H1 (cell line): ENCODE data around the gene RAB21. TPM values are rescaled to one million over a fixed set of nuclear protein-coding genes. Genes with fewer than 3 reads are reported as not detected.

ENCODE experiments used
- CTCF ChIA-PET: fragments of 300-600 bp; sonication (Branson Sonifier 250); formaldehyde crosslinking; loops from one replicate; lab custom pipeline; 2021; ENCODE audit not compliant: partially characterized antibody; lab: Charles Lee
- POLR2A ChIA-PET: fragments of 300-600 bp; sonication (Branson Sonifier 250); formaldehyde crosslinking; loops from one replicate; lab custom pipeline; 2021; ENCODE audit warnings: inconsistent platforms; ENCODE audit not compliant: partially characterized antibody; lab: Charles Lee
- DNase-seq, 2 experiments: peaks; one replicate each; pipeline versions ENCODE4 v3.0.0 to v3.0.0-alpha.2; 2010 to 2022; ENCODE audit warnings: low spot score in 2 of 2, low read depth in 1 of 2, mixed read lengths in 1 of 2
- FAIRE-seq: peaks from 2 replicates; lab custom pipeline; 2011; peaks lifted over from hg19 to GRCh38; lab: Jason Lieb, UNC
- H2AFZ ChIP-seq: 2 replicates; pipeline ENCODE4 v1.8.1; 2012; ENCODE audit warnings: low read length, inconsistent platforms
- H2AK5ac ChIP-seq: 2 replicates; pipeline ENCODE4 v1.6.1; 2013; ENCODE audit warnings: low read depth, low read length
- H2BK120ac ChIP-seq: replicated peaks from 2 replicates; pipeline ENCODE3; 2013; ENCODE audit warnings: low read depth, low read length, inconsistent platforms
- H2BK12ac ChIP-seq: 2 replicates; pipeline ENCODE4 v1.6.1; 2013; ENCODE audit warnings: low read depth, low read length
- H2BK15ac ChIP-seq: 2 replicates; pipeline ENCODE4 v1.6.1; 2013; ENCODE audit warnings: low read length
- H2BK20ac ChIP-seq: 2 replicates; pipeline ENCODE4 v1.6.1; 2013; ENCODE audit warnings: low read length
- H2BK5ac ChIP-seq: 2 replicates; pipeline ENCODE4 v1.6.1; 2013; ENCODE audit warnings: low read depth, low read length
- H3K14ac ChIP-seq: 2 replicates; pipeline ENCODE4 v1.6.1; 2013; ENCODE audit warnings: inconsistent platforms; ENCODE audit not compliant: insufficient read length
- H3K18ac ChIP-seq: 2 replicates; pipeline ENCODE4 v1.6.1; 2013; ENCODE audit warnings: low read length; ENCODE audit errors: extremely low read depth
- H3K23ac ChIP-seq: 2 replicates; pipeline ENCODE4 v1.6.1; 2013; ENCODE audit warnings: inconsistent platforms; ENCODE audit not compliant: insufficient read length
- H3K23me2 ChIP-seq: 2 replicates; pipeline ENCODE4 v1.6.1; 2013; ENCODE audit warnings: low read depth, low read length
- H3K27ac ChIP-seq: 2 replicates; pipeline ENCODE4 v1.6.1; 2011; ENCODE audit warnings: low read depth, low read length, inconsistent platforms
- H3K27me3 ChIP-seq, 4 experiments: replicated peaks in 1 of 4; 1 replicate in 1 of 4; 2 replicates in 3 of 4; pipeline versions ENCODE4 v1.6.1 to v1.8.1; 2011 to 2013; ENCODE audit warnings: low read length in 3 of 4, mild to moderate bottlenecking in 3 of 4, inconsistent platforms in 2 of 4, mixed read lengths in 2 of 4, moderate library complexity in 1 of 4; ENCODE audit not compliant: control insufficient read depth in 3 of 4, insufficient read depth in 3 of 4; ENCODE audit errors: extremely low read depth in 1 of 4
- H3K36me3 ChIP-seq, 4 experiments: 2 replicates each; pipeline versions ENCODE4 v1.6.1 to v1.8.1; 2011 to 2013; ENCODE audit warnings: mild to moderate bottlenecking in 4 of 4, low read length in 3 of 4, moderate library complexity in 2 of 4, control low read depth in 1 of 4, inconsistent platforms in 1 of 4; ENCODE audit not compliant: insufficient read depth in 4 of 4, control insufficient read depth in 2 of 4
- H3K4ac ChIP-seq: replicated peaks from 2 replicates; pipeline ENCODE3; 2013; ENCODE audit warnings: low read length, low read depth, mixed read lengths, inconsistent platforms; ENCODE audit not compliant: insufficient read length
- H3K4me1 ChIP-seq, 4 experiments: replicated peaks in 1 of 4; 1 replicate in 1 of 4; 2 replicates in 3 of 4; pipeline versions ENCODE4 v1.6.1 to v1.8.1; 2011 to 2013; ENCODE audit warnings: low read length in 3 of 4, inconsistent platforms in 2 of 4, mixed read lengths in 1 of 4; ENCODE audit not compliant: insufficient read depth in 4 of 4, control insufficient read depth in 3 of 4
- H3K4me2 ChIP-seq, 2 experiments: 2 replicates each; pipeline versions ENCODE4 v1.6.1 to v1.8.1; 2011 to 2013; ENCODE audit warnings: low read depth in 2 of 2, low read length in 2 of 2, control low read depth in 1 of 2, inconsistent platforms in 1 of 2, mild to moderate bottlenecking in 1 of 2; ENCODE audit not compliant: insufficient read depth in 1 of 2
- H3K4me3 ChIP-seq, 4 experiments: fragments of 200-600, 300-600 bp in 1 of 4; sonication (generic), shearing (Covaris generic), sonication (Bioruptor Twin) in 1 of 4; 2 replicates each; pipeline versions ENCODE4 v1.5.1 to v1.8.1; 2011 to 2016; ENCODE audit warnings: low read length in 4 of 4, low read depth in 3 of 4, control low read depth in 2 of 4, inconsistent platforms in 2 of 4, mild to moderate bottlenecking in 2 of 4, mixed read lengths in 1 of 4, moderate library complexity in 1 of 4; ENCODE audit not compliant: insufficient read depth in 2 of 4; ENCODE audit errors: extremely low read depth in 1 of 4
- H3K56ac ChIP-seq: replicated peaks from 2 replicates; pipeline ENCODE3; 2013; ENCODE audit warnings: low read depth, mild to moderate bottlenecking, mixed read lengths, low read length, inconsistent platforms; ENCODE audit not compliant: insufficient read length
- H3K79me1 ChIP-seq: 2 replicates; pipeline ENCODE4 v1.6.1; 2013; ENCODE audit warnings: low read depth, low read length, control low read depth
- H3K79me2 ChIP-seq, 2 experiments: 2 replicates each; pipeline versions ENCODE4 v1.6.1 to v1.8.1; 2012 to 2013; ENCODE audit warnings: low read length in 2 of 2, mild to moderate bottlenecking in 2 of 2, inconsistent platforms in 1 of 2; ENCODE audit not compliant: insufficient read depth in 2 of 2, control insufficient read depth in 1 of 2
- H3K9ac ChIP-seq, 4 experiments: replicated peaks in 1 of 4; 1 replicate in 1 of 4; 2 replicates in 3 of 4; pipeline versions ENCODE4 v1.6.1 to v1.8.1; 2011 to 2013; ENCODE audit warnings: low read depth in 3 of 4, low read length in 3 of 4, control low read depth in 2 of 4, mild to moderate bottlenecking in 2 of 4, moderate library complexity in 2 of 4, inconsistent platforms in 1 of 4; ENCODE audit errors: extremely low read depth in 1 of 4
- H3K9me3 ChIP-seq, 2 experiments: 2 replicates each; pipeline versions ENCODE4 v1.6.1 to v1.8.1; 2012 to 2013; ENCODE audit warnings: mild to moderate bottlenecking in 2 of 2, moderate library complexity in 2 of 2, control low read depth in 1 of 2, inconsistent platforms in 1 of 2, low read depth in 1 of 2, low read length in 1 of 2, mixed read lengths in 1 of 2; ENCODE audit not compliant: insufficient read depth in 2 of 2
- H4K20me1 ChIP-seq, 2 experiments: replicated peaks in 1 of 2; 2 replicates each; pipeline versions ENCODE3 to v1.8.1; 2011 to 2013; ENCODE audit warnings: inconsistent platforms in 2 of 2, low read length in 2 of 2, mild to moderate bottlenecking in 1 of 2; ENCODE audit not compliant: insufficient read depth in 2 of 2, control insufficient read depth in 1 of 2
- H4K5ac ChIP-seq: 2 replicates; pipeline ENCODE4 v1.6.1; 2013; ENCODE audit warnings: low read length, low read depth, mixed read lengths, inconsistent platforms; ENCODE audit not compliant: insufficient read length
- H4K8ac ChIP-seq: 2 replicates; pipeline ENCODE4 v1.8.0; 2013; ENCODE audit warnings: mild to moderate bottlenecking, moderate library complexity, low read length, inconsistent platforms; ENCODE audit not compliant: insufficient read depth; ENCODE audit errors: extremely low read depth
- H4K91ac ChIP-seq: replicated peaks from 2 replicates; pipeline ENCODE3; 2013; ENCODE audit warnings: low read length, mixed read lengths, inconsistent platforms; ENCODE audit not compliant: insufficient read length
- ATF2 ChIP-seq: IDR thresholded peaks from 2 replicates; pipeline ENCODE4 v1.6.1; 2012; ENCODE audit warnings: low read length, inconsistent platforms
- CHD1 ChIP-seq: IDR thresholded peaks from 2 replicates; pipeline ENCODE4 v1.6.1; 2012; ENCODE audit warnings: low read depth, low read length, improper control_type of control experiment
- CHD2 ChIP-seq: IDR thresholded peaks from 2 replicates; pipeline ENCODE4 v1.6.1; 2012; ENCODE audit warnings: low read length, improper control_type of control experiment
- E2F6 ChIP-seq: IDR thresholded peaks from 2 replicates; pipeline ENCODE4 v1.6.1; 2012; ENCODE audit warnings: inconsistent platforms
- EP300 ChIP-seq, 2 experiments: IDR thresholded peaks; 1 replicate in 1 of 2; 2 replicates in 1 of 2; pipeline ENCODE4 v1.6.1; 2011 to 2012; ENCODE audit warnings: low read depth in 2 of 2, low read length in 2 of 2, mild to moderate bottlenecking in 2 of 2, borderline replicate concordance in 1 of 2, inconsistent platforms in 1 of 2, moderate library complexity in 1 of 2
- KDM5A ChIP-seq: fragments of 200-600 bp; IDR thresholded peaks from 2 replicates; pipeline ENCODE4 v1.7.1; 2012; ENCODE audit warnings: mild to moderate bottlenecking, low read length, inconsistent platforms, mixed read lengths
- MAFK ChIP-seq: IDR thresholded peaks from 2 replicates; pipeline ENCODE4 v1.6.1; 2012; ENCODE audit warnings: low read depth, mild to moderate bottlenecking, improper control_type of control experiment, low read length
- RBBP5 ChIP-seq: IDR thresholded peaks from 2 replicates; pipeline ENCODE4 v1.7.1; 2012; ENCODE audit warnings: low read depth, mild to moderate bottlenecking, inconsistent platforms, low read length, moderate library complexity, borderline replicate concordance
- SIN3A ChIP-seq, 2 experiments: IDR thresholded peaks in 1 of 2; conservative IDR thresholded peaks in 1 of 2; 2 replicates each; pipeline ENCODE4 v1.6.1; 2011 to 2012; ENCODE audit warnings: low read length in 2 of 2, improper control_type of control experiment in 1 of 2, low read depth in 1 of 2, mild to moderate bottlenecking in 1 of 2
- TCF12 ChIP-seq: IDR thresholded peaks from 2 replicates; pipeline ENCODE4 v1.6.1; 2011; ENCODE audit warnings: low read depth, mild to moderate bottlenecking, low read length
- WGBS, 2 experiments: shearing (Covaris generic) in 1 of 2; methylation state at CpG; one replicate each; pipeline versions ENCODE4 v1.1.6 to v1.1.7; 2013 to 2015; ENCODE audit warnings: low lambda C conversion rate in 2 of 2, mixed read lengths in 2 of 2, inconsistent platforms in 1 of 2, low coverage in 1 of 2, missing lambda C conversion rate in 1 of 2; ENCODE audit not compliant: insufficient replicate concordance in 2 of 2, insufficient coverage in 1 of 2, insufficient read length in 1 of 2; ENCODE audit errors: extremely low coverage in 1 of 2, missing lambda C conversion rate in 1 of 2; 5-methylcytosine and 5-hydroxymethylcytosine counted together
- polyA plus RNA-seq, 7 experiments: library from polyadenylated mRNA; depleted of rRNA in 3 of 7; stranded (reverse) in 5 of 7; unstranded in 2 of 7; fragments of >200 nt in 5 of 7; fragments of 200-250 nt in 2 of 7; gene quantifications; 1 replicate in 5 of 7; 2 replicates in 1 of 7; 4 replicates in 1 of 7; pipeline versions ENCODE4 v1.2.1 to v1.2.3, GENCODE V29; 2011 to 2013; ENCODE audit warnings: missing spikeins in 2 of 7, mixed read lengths in 2 of 7
- total RNA-seq: library from RNA; stranded (reverse); fragmentation: NEBNext Ultra II Directional; extraction: Animal tissue kit (Norgen Biotek cat#: 25700); gene quantifications from 2 replicates; pipeline ENCODE4 v1.2.1, GENCODE V29; 2021

RAB21 gene
- total and polyA plus RNA-seq, 2 of the 8 experiments (the other 6 are each of a cell fraction or from before 2014, with no cell fraction given), result 1.2 to 47.2 TPM

- Histone ChIP-seq H2BK20ac (no peak overlapping the region), H3K4me2 (no peak overlapping the region), H3K79me1 (no peaks in the 10 kb centered on the region), H4K20me1 (no peaks in the 10 kb centered on the region), H3K79me2 (no peaks in the 10 kb centered on the region), H2BK5ac (no peak overlapping the region), H3K9me3 (no peaks in the 10 kb centered on the region), H3K18ac (no peak overlapping the region), H3K23me2 (no peaks in the 10 kb centered on the region), H3K36me3 (no peaks in the 10 kb centered on the region), H3K4ac (no peak overlapping the region), H2BK12ac (no peak overlapping the region), H4K5ac (no peak overlapping the region), H4K8ac (no peak overlapping the region), H2BK15ac (no peak overlapping the region), H3K23ac (no peak overlapping the region), H2AFZ (no peak overlapping the region), H2AK5ac (no peak overlapping the region), H3K9ac (no peak overlapping the region), H3K14ac (no peak overlapping the region), H2BK120ac (no peak overlapping the region), H3K4me3 (no peak overlapping the region), H3K56ac (no peak overlapping the region), H4K91ac (no peak overlapping the region), H3K4me1 (no peaks in the 10 kb centered on the region), H3K27me3 (no peaks in the 10 kb centered on the region), H3K27ac (no peak overlapping the region)
- no peak for DNase-seq
- ChIA-PET CTCF (interaction anchor here (0.8 to 2.8 kb wide), 2 partner anchors 25 to 73 kb away, joined by 3 to 10 read pairs; no protein-coding TSS in a partner anchor), POLR2A (no interaction called here)
- TF ChIP-seq CHD2 (no peak), RBBP5 (no peak), EP300 (IDR thresholded peaks at IDR 0.05; ENCODE audit: borderline replicate concordance in 1 of 2, low read depth in 2 of 2, low read length in 2 of 2) (no peak), E2F6 (no peak), KDM5A (no peak), CHD1 (no peak), MAFK (no peak), TCF12 (no peak), ATF2 (no peak), SIN3A (conservative IDR thresholded peaks at IDR 0.05 in 1 of 2, IDR thresholded peaks at IDR 0.05 in 1 of 2; ENCODE audit: low read depth in 1 of 2, low read length in 2 of 2) (no peak)
- FAIRE-seq, result no peak
- WGBS, 2 experiments, result 97% methylated on average over 4 of the region's 4 CpGs; no CpG with 5 or more reads in 1 of the 2 experiments
Measured at GRCh38 chr12:71721783-71722505, 32.7 kb upstream of the RAB21 start.
